ENCODE results near the gene CYP19A1. TPM values are rescaled to one million over a fixed set of nuclear protein-coding genes. Genes with fewer than 3 reads are reported as not detected.
"Not testable (repeated sequence)": the region's sequence is repeated elsewhere in the genome, so short reads cannot be mapped to it uniquely, and the experiment has no call there.

CYP19A1 gene
- total RNA-seq, 2 experiments from 2014 or later = not detected

DNA sequence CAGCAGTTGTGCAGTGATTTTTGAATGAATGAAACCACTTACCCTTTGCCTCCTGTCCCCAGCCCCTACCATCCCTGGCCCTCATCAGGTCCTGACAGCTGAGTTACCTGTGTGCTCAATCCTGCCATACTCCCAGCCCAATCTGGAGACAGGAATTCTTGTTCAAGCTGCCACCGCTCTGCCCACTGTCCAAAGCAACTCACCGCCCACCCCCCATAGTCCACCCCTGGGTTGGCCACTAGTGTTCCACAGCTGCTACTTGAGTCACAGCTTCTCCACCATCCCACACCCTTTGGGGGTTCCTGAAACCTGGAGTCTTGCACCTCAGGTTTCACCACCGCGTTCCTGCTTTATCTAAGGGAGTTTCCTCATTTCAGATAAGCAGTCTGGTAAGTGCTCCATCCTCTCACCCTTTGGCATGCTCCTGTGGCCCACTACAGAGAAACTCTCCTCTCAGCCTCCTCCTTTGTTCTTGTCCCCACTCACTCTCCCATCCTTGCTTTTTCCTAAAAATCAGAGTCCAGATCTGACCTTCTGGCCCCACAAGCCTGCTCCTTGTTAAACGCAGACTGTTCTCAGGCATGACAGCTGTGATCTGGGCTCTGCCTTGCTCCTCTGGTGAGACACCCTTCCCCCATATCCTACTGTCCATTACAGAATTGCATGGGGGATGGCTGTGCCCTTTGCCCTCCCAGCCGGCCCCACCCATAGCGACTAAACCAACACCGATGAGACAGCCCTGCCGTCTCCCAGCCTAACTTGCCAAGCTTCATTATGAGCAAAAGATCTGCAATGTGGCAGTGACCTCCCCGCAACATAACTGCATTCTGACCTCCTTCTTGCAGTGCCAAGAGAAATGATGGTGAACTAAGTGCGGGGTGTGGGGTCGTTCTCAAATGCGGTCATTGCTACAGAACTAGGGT, 50.0 kb downstream of the CYP19A1 start:
- ChIA-PET CTCF (no interaction called here), POLR2A (no interaction called here)
- Mint-ChIP-seq H3K9me3 (peaks cover 3% of the 10 kb centered on the region), H3K4me3 (no peak overlapping the region), H3K36me3 (ENCODE audit: low read depth) (no peaks in the 10 kb centered on the region), H3K27me3 (peaks cover 4% of the 10 kb centered on the region), H3K4me1 (ENCODE audit: low read depth) (no peaks in the 10 kb centered on the region), H3K27ac (no peak overlapping the region)
- intact Hi-C loops (cut with micrococcal nuclease) = no loop called here
- no peak for DNase-seq
- no peak for ATAC-seq
- TF ChIP-seq, protein P1, sequence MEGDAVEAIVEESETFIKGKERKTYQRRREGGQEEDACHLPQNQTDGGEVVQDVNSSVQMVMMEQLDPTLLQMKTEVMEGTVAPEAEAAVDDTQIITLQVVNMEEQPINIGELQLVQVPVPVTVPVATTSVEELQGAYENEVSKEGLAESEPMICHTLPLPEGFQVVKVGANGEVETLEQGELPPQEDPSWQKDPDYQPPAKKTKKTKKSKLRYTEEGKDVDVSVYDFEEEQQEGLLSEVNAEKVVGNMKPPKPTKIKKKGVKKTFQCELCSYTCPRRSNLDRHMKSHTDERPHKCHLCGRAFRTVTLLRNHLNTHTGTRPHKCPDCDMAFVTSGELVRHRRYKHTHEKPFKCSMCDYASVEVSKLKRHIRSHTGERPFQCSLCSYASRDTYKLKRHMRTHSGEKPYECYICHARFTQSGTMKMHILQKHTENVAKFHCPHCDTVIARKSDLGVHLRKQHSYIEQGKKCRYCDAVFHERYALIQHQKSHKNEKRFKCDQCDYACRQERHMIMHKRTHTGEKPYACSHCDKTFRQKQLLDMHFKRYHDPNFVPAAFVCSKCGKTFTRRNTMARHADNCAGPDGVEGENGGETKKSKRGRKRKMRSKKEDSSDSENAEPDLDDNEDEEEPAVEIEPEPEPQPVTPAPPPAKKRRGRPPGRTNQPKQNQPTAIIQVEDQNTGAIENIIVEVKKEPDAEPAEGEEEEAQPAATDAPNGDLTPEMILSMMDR (IDR thresholded peaks at IDR 0.05) = no peak

DNA sequence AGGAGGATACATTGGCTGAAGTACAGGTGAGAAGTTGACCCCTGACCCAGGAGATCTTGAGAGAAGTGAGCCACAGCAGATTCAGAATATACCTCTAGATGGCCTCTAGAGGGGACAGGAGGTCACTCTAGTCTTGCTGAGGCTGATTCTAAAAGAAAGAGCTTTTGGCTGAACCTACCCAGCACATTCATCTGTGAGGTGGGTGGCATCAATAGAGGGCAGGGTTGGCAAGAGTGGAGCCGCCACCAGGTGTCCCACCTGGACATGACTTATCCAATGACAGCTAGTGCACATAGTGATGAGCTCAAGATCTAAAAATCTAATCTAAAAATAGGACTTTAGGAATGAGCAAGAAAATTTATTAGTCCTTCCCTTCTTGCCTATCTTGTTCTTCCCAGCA, 51.6 kb downstream of the CYP19A1 start:
- POLR2A ChIA-PET = no interaction called here
- no peaks in the 10 kb centered on the region for H3K9me3 Mint-ChIP-seq
- DNase-seq (peak; percentile 13), ATAC-seq (no peak)
- TF ChIP-seq, protein P1 (IDR thresholded peaks at IDR 0.05) = no peak
- CTCF ChIA-PET = interaction anchor here (1.0 to 2.1 kb wide), 4 partner anchors 94 to 489 kb away, joined by 3 to 6 read pairs (median 4); no protein-coding TSS in a partner anchor
- no peaks in the 10 kb centered on the region for H3K36me3 Mint-ChIP-seq (ENCODE audit: low read depth)
- no peaks in the 10 kb centered on the region for H3K4me1 Mint-ChIP-seq (ENCODE audit: low read depth)
- H3K27ac Mint-ChIP-seq = no peak overlapping the region
- intact Hi-C loops (cut with micrococcal nuclease) = no loop called here
- H3K4me3 Mint-ChIP-seq = no peak overlapping the region
- peaks cover 4% of the 10 kb centered on the region for H3K27me3 Mint-ChIP-seq

DNA sequence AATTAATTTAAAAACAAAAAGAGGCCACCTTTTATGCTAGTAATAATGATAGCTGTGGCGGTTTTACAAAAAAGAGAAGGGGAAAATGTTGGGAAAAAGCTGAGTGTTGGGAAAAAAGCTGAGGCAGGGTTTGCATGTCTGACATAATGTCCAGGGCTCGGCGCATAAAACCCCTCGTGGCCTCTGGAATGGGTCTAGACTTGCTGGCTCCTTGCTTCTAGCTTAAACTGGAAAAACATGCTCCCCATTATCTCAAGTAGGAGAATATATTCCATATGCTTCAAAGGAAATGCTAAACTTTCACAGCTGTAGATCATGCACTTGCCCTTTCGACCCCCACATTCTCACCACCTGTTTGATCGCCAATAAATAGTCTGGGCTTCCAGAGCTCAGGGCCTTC, 53.0 kb downstream of the CYP19A1 start:
- ATAC-seq = no peak
- H3K36me3 Mint-ChIP-seq (ENCODE audit: low read depth) = no peaks in the 10 kb centered on the region
- no peaks in the 10 kb centered on the region for H3K9me3 Mint-ChIP-seq
- ChIA-PET CTCF (interaction anchor here (1.7 kb wide), 1 partner anchor 122 kb away, joined by 6 read pairs; no protein-coding TSS in a partner anchor), POLR2A (no interaction called here)
- intact Hi-C loops (cut with micrococcal nuclease) = no loop called here
- H3K27me3 Mint-ChIP-seq = peaks cover 4% of the 10 kb centered on the region
- no peak overlapping the region for H3K4me3 Mint-ChIP-seq
- no peak for DNase-seq
- H3K27ac Mint-ChIP-seq = no peak overlapping the region
- H3K4me1 Mint-ChIP-seq (ENCODE audit: low read depth) = no peaks in the 10 kb centered on the region
- TF ChIP-seq, protein P1 (IDR thresholded peaks at IDR 0.05) = no peak

DNA sequence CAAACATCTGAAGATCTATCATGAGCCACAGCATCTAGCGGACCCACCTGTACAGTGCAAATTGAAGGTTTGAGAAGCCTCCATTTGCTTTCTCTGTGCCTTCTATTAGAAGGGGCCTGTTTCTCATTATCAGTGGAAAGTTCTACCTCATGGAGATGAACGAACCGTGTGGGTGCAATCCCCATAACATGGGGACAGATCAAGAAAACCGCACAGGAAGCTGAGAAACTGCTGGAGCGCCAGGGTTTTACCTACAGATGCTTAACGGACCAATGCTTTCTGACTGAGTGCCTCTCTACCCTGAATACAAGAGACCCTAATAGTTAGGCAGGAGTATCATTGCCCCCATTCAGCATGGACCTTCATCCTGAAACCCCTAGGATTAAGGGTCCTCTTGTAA, 53.5 kb downstream of the CYP19A1 start:
- intact Hi-C loops (cut with micrococcal nuclease) = no loop called here
- CTCF ChIA-PET = interaction anchor here (1.7 kb wide), 1 partner anchor 121 kb away, joined by 6 read pairs; no protein-coding TSS in a partner anchor
- H3K27me3 Mint-ChIP-seq = peaks cover 4% of the 10 kb centered on the region
- ATAC-seq (no peak), DNase-seq (no peak)
- TF ChIP-seq, protein P1 (IDR thresholded peaks at IDR 0.05) = no peak
- H3K4me1 Mint-ChIP-seq (ENCODE audit: low read depth) = no peaks in the 10 kb centered on the region
- no peak overlapping the region for H3K27ac Mint-ChIP-seq
- no peak overlapping the region for H3K4me3 Mint-ChIP-seq
- POLR2A ChIA-PET = no interaction called here
- H3K36me3 Mint-ChIP-seq (ENCODE audit: low read depth) = no peaks in the 10 kb centered on the region
- no peaks in the 10 kb centered on the region for H3K9me3 Mint-ChIP-seq

DNA sequence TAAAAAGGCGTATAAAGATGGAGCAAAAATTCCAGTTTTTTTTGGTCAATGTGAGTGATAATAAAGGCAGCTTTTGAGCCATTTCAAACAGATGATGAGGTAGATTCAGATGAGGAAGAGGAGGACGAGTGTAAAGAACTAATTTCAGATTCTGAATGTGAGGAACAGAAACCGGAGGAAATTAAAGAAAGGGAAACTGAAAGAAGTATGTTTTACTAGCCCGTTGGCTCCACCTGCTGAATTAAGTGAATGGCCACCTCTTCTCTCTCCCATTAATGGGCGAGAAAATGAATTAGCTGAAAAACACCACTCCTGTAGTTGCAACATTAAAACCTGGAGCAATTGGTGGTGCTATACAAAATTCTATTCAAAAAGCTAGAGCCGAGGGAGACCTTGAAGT, 55.4 kb downstream of the CYP19A1 start:
- intact Hi-C loops (cut with micrococcal nuclease) = no loop called here
- Mint-ChIP-seq H3K4me1 (ENCODE audit: low read depth) (no peaks in the 10 kb centered on the region), H3K4me3 (no peak overlapping the region), H3K27me3 (peaks cover 7% of the 10 kb centered on the region), H3K27ac (no peak overlapping the region), H3K36me3 (ENCODE audit: low read depth) (no peaks in the 10 kb centered on the region), H3K9me3 (no peaks in the 10 kb centered on the region)
- ATAC-seq (no peak), DNase-seq (no peak)
- ChIA-PET CTCF (interaction anchor here (0.9 to 3.4 kb wide), 3 partner anchors 52 to 120 kb away, joined by 3 to 11 read pairs (median 4); no protein-coding TSS in a partner anchor), POLR2A (no interaction called here)
- TF ChIP-seq, protein P1 (IDR thresholded peaks at IDR 0.05) = no peak

DNA sequence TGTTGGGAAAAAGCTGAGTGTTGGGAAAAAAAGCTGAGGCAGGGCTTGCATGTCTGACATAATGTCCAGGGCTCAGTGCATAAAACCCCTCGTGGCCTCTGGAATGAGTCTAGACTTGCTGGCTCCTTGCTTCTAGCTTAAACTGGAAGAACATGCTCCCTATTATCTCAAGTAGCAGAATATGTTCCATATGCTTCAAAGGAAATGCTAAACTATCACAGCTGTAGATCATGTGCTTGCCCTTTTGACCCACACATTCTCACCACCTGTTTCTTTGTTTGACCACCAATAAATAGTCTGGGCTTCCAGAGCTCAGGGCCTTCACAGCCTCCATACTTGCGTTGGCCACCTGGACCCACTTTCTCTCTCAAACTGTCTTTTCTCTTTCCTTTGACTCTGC, 56.2 kb downstream of the CYP19A1 start:
- H3K9me3 Mint-ChIP-seq; POLR2A ChIA-PET; H3K4me1 Mint-ChIP-seq (ENCODE audit: low read depth); H3K36me3 Mint-ChIP-seq (ENCODE audit: low read depth); ATAC-seq; H3K27ac Mint-ChIP-seq; H3K4me3 Mint-ChIP-seq; H3K27me3 Mint-ChIP-seq; DNase-seq; intact Hi-C loops (cut with micrococcal nuclease): not testable (repeated sequence)
- CTCF ChIA-PET = interaction anchor here (0.9 to 3.4 kb wide), 4 partner anchors 52 to 221 kb away, joined by 3 to 11 read pairs (median 6); no protein-coding TSS in a partner anchor

All from activated CD8-positive, alpha-beta T cell treated with anti-CD3 and anti-CD28 coated beads for 36 hours (primary cell).